ENCODE results near the gene UBAC2. TPM values are rescaled to one million over a fixed set of nuclear protein-coding genes. Genes with fewer than 3 reads are reported as not detected.

UBAC2 gene
- total and polyA plus RNA-seq, 2 of the 4 experiments (the other 2 are of a cell fraction), result 20.8 to 36.3 TPM

GRCh38 chr13:99203601-99204579 is 3.2 kb downstream of the UBAC2 start:
- Histone ChIP-seq H4K91ac (ENCODE audit: insufficient read depth, low read depth, low read length) (no peak overlapping the region), H3K14ac (replicated peaks; ENCODE audit: low read depth, low read length) (no peak overlapping the region), H2BK120ac (ENCODE audit: low read depth, low read length) (no peak overlapping the region), H3K4ac (ENCODE audit: low read depth, low read length) (no peak overlapping the region), H3K27ac (ENCODE audit: insufficient read depth, low read length) (no peak overlapping the region), H2AK9ac (replicated peaks; ENCODE audit: low read depth, low read length, poor library complexity) (no peak overlapping the region), H4K5ac (ENCODE audit: low read depth, low read length) (no peak overlapping the region), H3K4me3 (ENCODE audit: insufficient read depth, low read depth, low read length) (no peak overlapping the region), H4K20me1 (ENCODE audit: insufficient read depth, low read length) (peaks cover 53% of the 10 kb centered on the region), H2AK5ac (ENCODE audit: low read depth, low read length) (no peak overlapping the region), H3K56ac (ENCODE audit: extremely low read depth, insufficient read depth, low read length) (no peak overlapping the region), H2BK20ac (ENCODE audit: low read depth, low read length) (no peak overlapping the region), H2BK15ac (ENCODE audit: low read depth, low read length) (no peak overlapping the region), H3K9ac (ENCODE audit: low read depth, low read length) (no peak overlapping the region), H2BK5ac (ENCODE audit: low read depth, low read length, poor library complexity, severe bottlenecking) (no peak overlapping the region), H2AFZ (replicated peaks; ENCODE audit: low read length, poor library complexity) (no peak overlapping the region), H3K23ac (ENCODE audit: low read depth, low read length) (no peak overlapping the region), H3K9me1 (ENCODE audit: insufficient read depth, low read length) (peaks cover 6% of the 10 kb centered on the region; the same call in 1 of the 2 replicates), H3K4me1 (ENCODE audit: control insufficient read depth, insufficient read depth, low read length) (no peaks in the 10 kb centered on the region; the same call in 1 of the 2 replicates), H3K9me3 (ENCODE audit: control insufficient read depth, insufficient read depth, low read length) (no peaks in the 10 kb centered on the region), H3K36me3 (ENCODE audit: control insufficient read depth, insufficient read depth, low read length) (peaks cover 3% of the 10 kb centered on the region; the same call in 1 of the 2 replicates), H3K27me3 (ENCODE audit: control insufficient read depth, insufficient read depth, low read length) (no peaks in the 10 kb centered on the region), H3K79me1 (ENCODE audit: low read depth in 1 of 2, low read length in 2 of 2) (peaks cover 28 to 76% of the 10 kb centered on the region in 2 experiments), H3K18ac (ENCODE audit: low read depth, low read length) (no peak overlapping the region), H3K4me2 (ENCODE audit: low read depth, low read length) (no peak overlapping the region), H4K8ac (ENCODE audit: low read depth in 2 of 2, low read length in 2 of 2) (no peak overlapping the region)
- CTCF ChIA-PET, result no interaction called here
- dilution Hi-C loops (cut with HindIII; ENCODE audit: low sequenced_read_pairs, unreplicated experiment) (no loop called here), intact Hi-C loops (cut with micrococcal nuclease) (loop anchor here (5.0 kb wide), 1 partner anchor 53 kb away; the partner anchor contains the start of gene GPR18), in situ Hi-C loops (cut with MboI; ENCODE audit: low sequenced_read_pairs) (no loop called here)
- no TSS peak for BruUV-seq (replicated peaks)
- no peak for DNase-seq
- no peak for ATAC-seq (ENCODE audit: low read depth)
- POLR2A ChIA-PET (ENCODE audit: unreplicated experiment), result no interaction called here
- TF ChIP-seq MAFK (IDR thresholded peaks at IDR 0.05; ENCODE audit: low read depth, low read length) (no peak), ELK1 (IDR thresholded peaks at IDR 0.05; ENCODE audit: borderline replicate concordance, low read depth, low read length) (no peak), NFE2L2 (IDR thresholded peaks at IDR 0.05; ENCODE audit: low read depth, low read length) (no peak), FOS (IDR thresholded peaks at IDR 0.05; ENCODE audit: low read depth, low read length) (no peak), RFX5 (IDR thresholded peaks at IDR 0.05; ENCODE audit: low read depth, low read length) (no peak), CEBPB (IDR thresholded peaks at IDR 0.05; ENCODE audit: low read depth, low read length) (no peak), MAZ (IDR thresholded peaks at IDR 0.05; ENCODE audit: borderline replicate concordance, low read depth, low read length) (no peak), SMC3 (IDR thresholded peaks at IDR 0.05; ENCODE audit: low read depth, low read length) (no peak)
- WGBS, 2 experiments (ENCODE audit: extremely low coverage in 2 of 2, insufficient read length in 1 of 2), result 95% methylated on average over 4 of the region's 9 CpGs; no CpG with 5 or more reads in 1 of the 2 experiments

All from IMR-90 (cell line).